Esophagus muscularis mucosa (tissue), 4 donors: ENCODE measurements around the gene DNAJC19. TPM values are rescaled to one million over a fixed set of nuclear protein-coding genes. Genes with fewer than 3 reads are reported as not detected.

Source experiments
- DNase-seq: peaks from one replicate; pipeline ENCODE4 v3.0.0-alpha.2; 2017; ENCODE audit errors: extremely low spot score
- H3K27ac ChIP-seq, 4 donors: fragments of 200-600 bp; sonication (generic); replicated peaks in 1 of 4; 1 replicate in 3 of 4; 2 replicates in 1 of 4; pipeline ENCODE4 v1.5.1; 2016 to 2019; ENCODE audit warnings: mild to moderate bottlenecking in 1 of 4
- H3K27me3 ChIP-seq, 4 donors: fragments of 200-600 bp; sonication (generic); one replicate each; pipeline versions ENCODE4 v1.5.1 to v1.6.0; 2016 to 2019
- H3K36me3 ChIP-seq, 4 donors: fragments of 200-600 bp; sonication (generic); one replicate each; pipeline ENCODE4 v1.5.1; 2016 to 2019
- H3K4me1 ChIP-seq, 4 donors: fragments of 200-600 bp; sonication (generic); one replicate each; pipeline ENCODE4 v1.5.1; 2016 to 2019
- H3K4me3 ChIP-seq, 4 donors: fragments of 200-600 bp; sonication (generic); 1 replicate in 2 of 4; 2 replicates in 2 of 4; pipeline ENCODE4 v1.5.1; 2016 to 2019; ENCODE audit warnings: mild to moderate bottlenecking in 4 of 4, moderate library complexity in 1 of 4
- H3K9me3 ChIP-seq, 4 donors: fragments of 200-600 bp; sonication (generic); 1 replicate in 3 of 4; 2 replicates in 1 of 4; pipeline ENCODE4 v1.5.1; 2016 to 2019
- EP300 ChIP-seq: sonication (generic); formaldehyde crosslinking; IDR thresholded peaks from one replicate; pipeline ENCODE4 v1.6.1; 2017; ENCODE audit warnings: antibody characterized with exemption
- POLR2A ChIP-seq: fragments of 450-650 bp; IDR thresholded peaks from one replicate; pipeline ENCODE4 v1.6.1; 2017; ENCODE audit warnings: antibody characterized with exemption, moderate library complexity, mild to moderate bottlenecking, low read depth
- POLR2AphosphoS5 ChIP-seq, 2 donors: sonication (generic); formaldehyde crosslinking; IDR thresholded peaks; one replicate each; pipeline ENCODE4 v1.6.1; 2017; ENCODE audit warnings: antibody characterized with exemption in 2 of 2
- WGBS: methylation state at CpG from one replicate; pipeline ENCODE4 v1.1.5; 2018; 5-methylcytosine and 5-hydroxymethylcytosine counted together
- intact Hi-C: fragments of 100-400 bp; cut with DNase I; formaldehyde crosslinking; loops from one replicate; pipeline ENCODE4 v1.15.1; 2023
- total RNA-seq, 4 donors: library from RNA; depleted of rRNA; stranded (reverse); fragments of >200 nt; gene quantifications; one replicate each; pipeline versions ENCODE4 v1.1.0 to v1.2.1, GENCODE V29; 2016
- TF ChIP-seq, protein P1 (sequence below), 3 experiments: fragments of 200-600 bp in 2 of 3; fragments of 450-650 bp in 1 of 3; sonication (generic) in 2 of 3; IDR thresholded peaks; one replicate each; pipeline ENCODE4 v1.5.1; 2017 to 2019; ENCODE audit warnings: antibody characterized with exemption in 3 of 3, mild to moderate bottlenecking in 2 of 3, moderate library complexity in 1 of 3

Gene DNAJC19
- total RNA-seq, 4 donors from 2014 or later = 28.4 to 65.6 (median 39.1) TPM

DNA sequence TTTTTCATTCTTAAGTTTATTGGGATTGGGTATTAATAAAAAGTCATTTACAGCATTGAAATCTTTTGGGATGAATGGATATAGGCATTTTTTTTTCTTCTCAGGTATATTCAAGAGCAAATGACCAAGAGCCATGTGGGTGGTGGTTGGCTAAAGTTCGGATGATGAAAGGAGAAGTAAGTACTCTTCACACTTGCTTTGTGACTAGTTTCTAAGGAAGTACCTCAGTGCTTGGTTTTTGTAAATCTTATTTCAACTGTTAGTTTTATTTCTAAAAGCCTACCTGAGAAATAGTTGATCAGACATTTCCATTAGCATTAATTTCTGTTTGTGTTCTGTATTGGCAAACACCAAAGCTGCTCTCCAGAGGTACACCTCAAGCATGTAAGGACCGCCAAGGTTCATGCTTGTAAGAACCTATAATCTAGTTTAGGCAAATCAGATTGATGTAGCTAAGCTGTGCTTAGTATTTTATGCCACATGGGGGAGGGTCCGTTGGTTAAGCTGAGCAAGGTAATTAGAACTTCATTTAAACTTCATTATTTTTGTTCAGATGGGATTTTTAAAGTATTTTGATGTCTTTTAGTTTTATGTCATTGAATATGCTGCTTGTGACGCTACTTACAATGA lies 41.7 kb downstream of the DNAJC19 start:
- no peak overlapping the region for H3K4me3 ChIP-seq
- no peaks in the 10 kb centered on the region for H3K4me1 ChIP-seq
- DNase-seq = no peak
- H3K36me3 ChIP-seq = peaks cover 21 to 72% (median 56%) of the 10 kb centered on the region in 4 donors
- no peak for TF ChIP-seq POLR2A
- TF ChIP-seq, protein P1, sequence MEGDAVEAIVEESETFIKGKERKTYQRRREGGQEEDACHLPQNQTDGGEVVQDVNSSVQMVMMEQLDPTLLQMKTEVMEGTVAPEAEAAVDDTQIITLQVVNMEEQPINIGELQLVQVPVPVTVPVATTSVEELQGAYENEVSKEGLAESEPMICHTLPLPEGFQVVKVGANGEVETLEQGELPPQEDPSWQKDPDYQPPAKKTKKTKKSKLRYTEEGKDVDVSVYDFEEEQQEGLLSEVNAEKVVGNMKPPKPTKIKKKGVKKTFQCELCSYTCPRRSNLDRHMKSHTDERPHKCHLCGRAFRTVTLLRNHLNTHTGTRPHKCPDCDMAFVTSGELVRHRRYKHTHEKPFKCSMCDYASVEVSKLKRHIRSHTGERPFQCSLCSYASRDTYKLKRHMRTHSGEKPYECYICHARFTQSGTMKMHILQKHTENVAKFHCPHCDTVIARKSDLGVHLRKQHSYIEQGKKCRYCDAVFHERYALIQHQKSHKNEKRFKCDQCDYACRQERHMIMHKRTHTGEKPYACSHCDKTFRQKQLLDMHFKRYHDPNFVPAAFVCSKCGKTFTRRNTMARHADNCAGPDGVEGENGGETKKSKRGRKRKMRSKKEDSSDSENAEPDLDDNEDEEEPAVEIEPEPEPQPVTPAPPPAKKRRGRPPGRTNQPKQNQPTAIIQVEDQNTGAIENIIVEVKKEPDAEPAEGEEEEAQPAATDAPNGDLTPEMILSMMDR (IDR thresholded peaks at IDR 0.05) = no peak
- no peak for TF ChIP-seq POLR2AphosphoS5 (IDR thresholded peaks at IDR 0.05)
- no peak for TF ChIP-seq EP300
- 91% methylated on average over 4 of the region's 4 CpGs for WGBS
- intact Hi-C loops = no loop called here
- H3K27ac ChIP-seq = no peak overlapping the region
- H3K9me3 ChIP-seq = no peaks in the 10 kb centered on the region
- no peaks in the 10 kb centered on the region for H3K27me3 ChIP-seq

DNA sequence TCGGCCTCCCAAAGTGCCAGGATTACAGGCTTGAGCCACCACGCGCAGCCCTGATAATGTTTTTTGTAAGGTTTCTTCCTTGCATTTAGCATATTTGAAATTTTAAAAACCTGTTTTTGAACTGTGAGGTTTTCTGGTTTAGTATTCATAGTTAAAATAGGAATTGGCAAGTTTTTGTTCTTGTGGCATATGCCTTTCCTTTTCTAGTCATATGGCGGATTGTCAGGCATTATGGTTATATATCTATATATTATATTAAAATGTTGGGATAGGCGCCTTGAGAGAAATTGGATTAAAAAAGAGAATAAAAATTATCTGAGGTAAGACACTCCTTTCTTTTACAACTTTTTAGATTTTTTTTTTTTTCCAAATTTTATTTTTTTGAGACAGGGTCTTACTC lies 48.7 kb downstream of the DNAJC19 start:
- Histone ChIP-seq H3K27ac (no peak overlapping the region), H3K4me3 (no peak overlapping the region), H3K36me3 (peaks cover 14 to 57% (median 27%) of the 10 kb centered on the region in 4 donors), H3K27me3 (no peaks in the 10 kb centered on the region), H3K4me1 (no peaks in the 10 kb centered on the region), H3K9me3 (no peaks in the 10 kb centered on the region)
- intact Hi-C loops = no loop called here
- WGBS = 100% methylated on average over 5 of the region's 5 CpGs
- no peak for DNase-seq
- TF ChIP-seq EP300 = no peak
- TF ChIP-seq, protein P1 (IDR thresholded peaks at IDR 0.05) = no peak
- TF ChIP-seq POLR2AphosphoS5 (IDR thresholded peaks at IDR 0.05) = no peak
- no peak for TF ChIP-seq POLR2A

DNA sequence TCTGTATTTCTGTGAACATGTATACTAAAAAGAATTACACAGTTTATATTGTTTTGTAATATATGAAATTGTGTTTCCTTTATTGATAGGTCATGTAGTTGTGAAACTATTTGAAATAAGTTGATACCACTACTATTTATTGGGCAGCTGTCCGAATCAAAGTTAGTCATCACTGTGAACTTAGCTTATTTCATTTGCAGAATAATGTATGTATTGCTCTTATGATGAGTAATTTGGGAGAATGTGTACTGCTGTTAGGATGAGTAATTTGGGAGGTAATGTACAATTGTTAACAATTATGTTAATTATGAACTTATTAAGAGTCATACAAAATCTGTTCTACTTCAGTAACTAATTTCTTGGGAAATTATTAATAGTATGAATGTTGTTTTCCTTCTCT lies 54.9 kb downstream of the DNAJC19 start:
- WGBS = 91% methylated on average over 1 of the region's 1 CpG
- Histone ChIP-seq H3K4me1 (peaks cover 4 to 43% (median 30%) of the 10 kb centered on the region in 4 donors), H3K27me3 (no peaks in the 10 kb centered on the region), H3K4me3 (no peak overlapping the region), H3K36me3 (peaks cover 9 to 34% (median 17%) of the 10 kb centered on the region in 4 donors), H3K27ac (no peak overlapping the region), H3K9me3 (no peaks in the 10 kb centered on the region)
- DNase-seq = no peak
- intact Hi-C loops = no loop called here
- TF ChIP-seq POLR2AphosphoS5 (IDR thresholded peaks at IDR 0.05) = no peak
- TF ChIP-seq, protein P1 (IDR thresholded peaks at IDR 0.05) = no peak
- no peak for TF ChIP-seq POLR2A
- TF ChIP-seq EP300 = no peak

Other genes starting within 250 kb of the DNAJC19 start
- gene FXR1, start 77.1 kb downstream of the DNAJC19 start, total RNA-seq = 100 to 1,000 TPM; 129 to 174 (median 164) TPM